Muscle of arm (tissue), 12 donors: ENCODE results near the gene TIAM1. TPM values are rescaled to one million over a fixed set of nuclear protein-coding genes. Genes with fewer than 3 reads are reported as not detected.
A peak's percentile ranks its signal among the peaks of the same experiment; 100 is the strongest.

Experiments used
- DNase-seq: peaks from one replicate; pipeline ENCODE4 v3.0.0-alpha.2; 2013
- polyA plus RNA-seq, 12 donors: library from polyadenylated mRNA; unstranded; fragments of 120-200 nt; gene quantifications; one replicate each; pipeline ENCODE4 v1.2.1, GENCODE V29; 2013; ENCODE audit not compliant: insufficient read length in 12 of 12

The TIAM1 gene
- polyA plus RNA-seq, 12 donors: 8.7 to 27.6 (median 11.9) TPM; not detected in 1

DNA sequence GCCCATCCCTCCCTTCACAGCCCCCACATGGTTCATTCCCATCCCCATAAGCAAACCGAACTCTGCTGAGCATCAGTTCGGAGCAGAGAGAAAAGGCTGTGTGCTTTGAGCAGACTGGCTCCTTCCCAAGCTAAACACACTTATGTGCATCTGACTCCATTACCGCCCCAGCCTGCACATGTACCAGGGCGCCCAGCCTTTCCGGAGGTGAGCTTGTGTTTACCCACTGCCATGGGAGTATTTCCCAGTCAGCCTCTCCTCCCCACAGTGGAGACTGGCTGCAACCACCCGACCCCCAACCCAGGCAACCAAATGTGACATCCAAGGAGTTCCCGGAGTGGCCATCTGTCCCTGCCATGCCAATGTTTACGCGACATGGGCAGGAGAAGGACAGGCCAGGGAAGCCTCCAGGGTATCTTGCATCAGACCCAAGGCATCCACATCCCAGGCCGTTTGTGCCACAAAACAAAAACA is 9.4 kb downstream of the TIAM1 start:
- DNase-seq: no peak

DNA sequence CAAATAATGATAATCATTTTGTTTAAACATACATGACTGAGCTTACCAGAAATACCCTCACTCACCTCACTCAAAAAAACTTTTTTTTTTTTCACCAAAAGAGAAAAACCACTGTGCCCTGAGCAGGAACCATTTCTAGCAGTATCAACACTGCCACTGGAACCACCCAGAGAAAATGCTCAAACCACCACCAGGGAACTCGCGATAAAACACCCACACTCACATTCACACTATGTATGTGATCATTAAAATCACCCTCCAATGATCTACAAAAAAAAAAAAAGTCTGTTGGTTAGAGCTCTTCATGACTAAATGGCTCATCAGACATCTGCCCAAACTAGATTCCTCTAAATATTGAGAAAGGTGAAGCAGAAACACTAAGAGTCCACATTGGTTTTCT is 11.5 kb downstream of the TIAM1 start:
- no peak for DNase-seq

DNA sequence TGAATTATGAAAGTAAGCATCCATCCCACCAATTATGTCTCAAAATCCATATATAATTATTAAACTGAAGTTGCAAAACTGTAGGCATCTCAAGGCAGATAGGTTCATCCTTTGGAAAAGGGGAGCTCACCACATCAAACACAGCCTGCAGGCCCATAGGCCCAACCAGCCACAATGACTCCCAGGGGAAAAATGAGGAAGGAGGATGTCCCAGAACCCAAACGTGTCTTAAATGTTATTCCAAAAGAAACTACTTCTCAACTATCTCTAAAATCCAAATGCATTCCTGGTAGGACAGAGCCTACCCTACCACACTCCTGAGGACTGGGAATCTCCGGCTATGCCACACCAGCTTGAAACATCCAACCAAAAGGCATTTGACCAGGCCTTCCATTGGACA is 12.8 kb downstream of the TIAM1 start:
- DNase-seq: no peak

DNA sequence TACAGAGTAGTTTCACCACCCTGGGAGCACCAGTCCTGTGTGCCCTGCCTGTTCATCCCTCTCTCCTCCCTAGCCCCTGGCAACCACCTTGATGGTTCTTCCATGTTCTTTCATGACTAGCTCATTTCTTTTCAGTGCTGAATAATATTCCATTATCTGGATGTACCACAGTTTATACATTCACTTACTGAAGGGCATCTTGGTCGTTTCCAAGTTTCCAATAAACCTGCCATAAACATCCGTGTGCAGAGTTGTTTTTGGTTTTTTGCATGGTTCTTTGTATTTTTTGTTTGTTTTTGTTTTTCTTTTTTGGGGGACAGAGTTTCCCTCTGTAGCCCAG is 13.9 kb downstream of the TIAM1 start:
- no peak for DNase-seq

DNA sequence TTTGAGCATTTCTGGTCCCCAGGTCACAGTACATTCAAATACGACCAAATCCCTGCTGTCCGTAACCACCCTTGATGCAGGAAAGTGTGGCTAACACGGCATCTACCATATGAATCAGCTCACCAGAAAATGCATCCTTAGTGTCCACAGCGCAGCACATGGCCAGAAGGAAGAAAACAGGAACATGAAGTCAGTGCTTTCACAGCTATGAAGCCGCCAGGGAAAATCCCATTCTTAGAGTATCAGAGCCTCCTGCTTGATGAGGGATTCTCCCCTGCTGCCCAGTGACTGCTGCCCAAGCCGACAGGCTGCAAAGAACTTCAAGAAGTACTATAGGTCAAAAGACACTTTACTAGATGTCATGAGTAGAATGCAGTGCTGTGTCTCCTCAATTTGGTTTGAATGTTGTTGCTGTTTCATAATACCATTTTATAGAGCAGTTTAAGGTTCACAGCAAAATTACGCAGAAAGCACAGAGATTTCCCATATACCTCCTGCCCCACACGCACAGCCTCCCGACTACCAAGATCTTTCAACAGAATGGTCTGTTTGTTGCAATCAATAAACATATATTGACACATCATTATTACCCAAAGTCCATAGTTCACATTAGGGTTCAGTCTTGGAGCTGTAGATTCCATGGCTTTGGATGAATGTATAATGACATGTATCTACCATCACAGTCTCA is 14.5 kb downstream of the TIAM1 start:
- no peak for DNase-seq

DNA sequence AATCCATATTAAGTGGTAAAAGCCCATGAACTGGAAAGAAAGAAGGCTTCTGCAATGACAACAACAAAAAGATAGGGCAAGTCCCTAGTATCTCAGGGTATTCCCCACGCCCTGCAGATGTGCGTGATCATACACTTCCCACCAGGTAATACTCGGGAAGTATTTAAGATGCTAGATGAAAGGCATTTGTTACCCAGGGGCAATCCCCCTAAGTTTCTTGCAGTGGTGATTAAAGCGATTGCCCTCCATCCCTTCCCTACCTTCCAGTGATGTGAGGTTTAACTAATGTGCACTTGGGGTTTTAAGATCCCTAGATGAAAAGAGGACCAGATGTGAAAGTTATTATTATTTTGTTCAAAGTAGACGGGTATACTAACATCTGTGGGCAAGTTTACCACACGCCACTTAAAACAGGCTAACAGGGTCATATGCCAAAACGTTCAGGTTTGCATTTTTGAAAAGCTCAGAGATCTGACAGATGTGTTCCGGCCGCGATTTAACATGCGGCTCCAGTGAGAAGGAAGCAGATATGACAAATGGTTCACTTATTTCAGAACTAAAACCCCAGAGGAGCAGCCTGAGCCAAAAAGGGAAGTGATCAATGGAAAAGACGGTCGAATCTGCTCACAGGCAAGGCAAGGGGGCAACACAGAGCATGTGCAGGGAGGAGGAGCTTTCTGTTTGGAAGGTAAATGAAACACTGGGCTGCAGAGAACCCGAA is 17.4 kb downstream of the TIAM1 start:
- peak; percentile 61 for DNase-seq

DNA sequence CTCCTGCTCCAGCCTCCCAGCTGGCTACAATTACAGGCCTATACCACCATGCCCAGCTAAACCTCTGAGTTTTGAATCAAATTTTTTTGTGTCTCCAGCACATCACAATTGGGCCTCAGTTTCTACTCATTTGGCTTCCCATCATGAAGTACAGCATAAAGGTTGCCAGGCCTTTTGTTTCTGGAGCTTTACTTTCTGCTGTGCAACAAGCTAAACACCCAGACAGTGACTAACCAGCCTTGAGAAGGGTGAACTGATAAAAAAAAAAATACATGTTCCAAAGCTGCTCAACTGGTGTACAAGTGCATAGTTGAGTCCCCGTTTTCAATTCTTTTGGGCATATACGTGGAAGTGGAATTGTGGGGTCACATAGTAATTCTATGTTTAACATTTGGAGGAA is 25.1 kb downstream of the TIAM1 start:
- DNase-seq: no peak

DNA sequence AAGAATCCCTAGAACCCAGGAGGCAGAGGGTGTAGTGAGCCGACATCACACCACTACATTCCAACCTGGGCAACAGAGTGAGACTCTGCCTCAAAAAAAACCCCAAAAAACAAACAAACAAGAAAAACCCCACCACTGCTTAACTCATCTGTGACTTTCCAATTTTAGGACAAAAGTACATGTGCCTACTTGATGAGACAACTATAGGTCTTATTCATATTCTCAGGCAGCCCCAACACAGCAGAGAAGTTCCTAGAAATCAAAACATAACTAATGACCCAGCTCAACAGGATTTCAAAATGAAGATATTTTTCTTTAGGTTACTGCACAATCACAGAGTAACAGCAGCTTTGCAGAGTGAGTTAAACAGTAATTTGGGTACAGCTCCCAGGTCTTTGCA is 26.4 kb downstream of the TIAM1 start:
- no peak for DNase-seq

DNA sequence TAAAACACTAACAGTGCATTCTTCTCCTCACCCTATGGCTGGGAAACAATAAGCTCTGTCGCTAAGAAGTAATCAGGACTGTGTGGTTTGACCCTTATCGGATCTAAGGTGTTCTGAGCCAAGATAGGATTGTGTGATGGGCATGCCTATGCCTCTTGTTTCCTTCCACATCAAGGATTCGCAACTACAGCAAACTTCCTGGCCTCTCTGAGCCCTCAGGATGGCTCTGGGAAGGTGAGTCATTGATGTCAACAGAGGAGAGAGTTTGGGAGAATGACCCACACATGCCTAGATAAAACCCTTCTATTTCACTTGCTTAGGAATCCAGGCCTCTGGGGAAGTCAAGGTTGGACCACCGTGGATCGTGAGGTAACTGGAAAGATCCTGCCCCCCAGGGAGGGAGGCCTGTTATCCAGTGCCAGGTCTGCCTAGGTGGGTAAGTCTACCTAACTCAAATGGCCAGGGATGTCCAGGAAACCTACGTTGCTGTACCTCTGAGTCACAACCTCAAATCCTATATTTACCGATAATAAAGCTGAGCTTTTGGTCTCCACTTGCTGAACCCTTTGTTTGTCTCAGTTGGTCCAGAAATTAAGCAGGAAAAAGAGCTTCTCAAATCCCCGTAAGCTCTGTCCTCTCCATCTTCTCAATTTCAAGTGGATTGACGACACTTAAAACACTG is 27.4 kb downstream of the TIAM1 start:
- no peak for DNase-seq

DNA sequence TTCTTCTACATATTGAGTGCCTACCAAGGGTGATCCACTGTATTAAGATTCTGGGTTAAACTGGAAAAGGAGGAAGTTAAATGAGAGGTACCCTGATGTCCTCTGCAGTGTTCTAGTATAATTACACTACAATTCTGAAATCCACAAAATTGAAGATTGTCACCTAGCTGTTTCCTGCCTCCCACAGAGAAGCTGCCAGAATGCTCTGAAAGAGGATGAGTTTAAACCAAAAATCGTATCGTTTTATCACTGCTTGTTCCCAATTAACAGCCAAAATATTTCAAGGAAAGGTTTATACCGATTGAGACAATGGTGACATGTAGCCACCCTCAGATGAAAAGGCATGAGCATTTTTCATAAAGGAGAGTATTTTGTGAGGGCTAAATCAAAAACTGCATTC is 28.0 kb downstream of the TIAM1 start:
- no peak for DNase-seq

DNA sequence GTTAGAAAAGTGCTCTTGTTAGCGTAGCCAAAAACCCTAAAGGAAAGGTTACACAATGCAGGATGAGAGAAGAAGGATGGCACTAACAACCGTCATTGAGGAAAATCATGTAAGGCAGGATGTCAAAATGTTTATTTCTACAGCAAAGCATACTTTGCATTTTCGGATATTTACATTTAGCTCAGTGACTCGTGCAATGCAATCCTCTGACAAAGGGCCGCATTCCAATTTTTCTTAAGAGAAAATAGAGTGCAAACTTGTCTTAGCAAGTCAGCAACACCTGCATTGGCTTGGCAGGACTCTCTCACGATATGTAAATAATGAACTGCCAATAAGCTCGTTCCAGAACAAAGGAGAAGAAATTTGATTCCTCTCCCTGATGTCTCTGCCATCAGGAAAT is 33.3 kb downstream of the TIAM1 start:
- DNase-seq: no peak

DNA sequence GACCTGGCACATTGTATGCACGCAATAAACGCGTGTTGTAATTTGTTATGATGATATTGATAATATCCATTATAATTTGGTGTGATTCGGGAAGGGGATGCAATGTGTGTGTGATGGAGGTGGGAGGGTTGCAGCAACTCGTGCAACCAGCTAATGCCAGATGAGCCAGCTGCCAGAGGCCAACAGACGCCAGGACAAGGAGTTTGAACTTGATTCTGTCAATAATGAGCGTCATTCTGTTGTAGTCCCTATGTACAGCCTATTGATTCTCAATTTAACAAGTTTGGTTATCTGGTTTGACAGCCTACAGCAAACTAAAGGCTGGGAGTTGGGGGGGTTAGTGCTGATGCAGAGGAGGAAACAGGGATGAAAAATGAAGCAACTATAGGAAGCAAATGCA is 35.5 kb downstream of the TIAM1 start:
- no peak for DNase-seq

DNA sequence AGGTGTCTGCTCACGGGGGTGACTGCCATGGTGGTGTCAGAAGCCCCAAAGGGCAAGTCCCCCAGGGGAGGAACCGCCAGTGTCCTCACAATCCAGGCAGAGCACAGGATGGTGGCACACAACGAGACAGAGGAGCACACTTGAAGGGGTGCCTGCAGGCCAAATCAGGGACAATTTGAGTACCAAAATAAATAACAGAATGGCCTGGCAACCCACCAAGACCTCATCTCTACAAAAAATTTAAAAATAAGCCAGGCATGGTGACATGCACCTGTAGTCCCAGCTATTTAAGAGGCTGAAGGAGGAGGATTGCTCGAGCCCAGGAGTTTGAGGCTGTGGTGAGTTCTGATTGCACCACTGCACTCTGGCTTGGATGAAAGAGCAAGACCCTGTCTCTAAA is 38.2 kb downstream of the TIAM1 start:
- DNase-seq: no peak

DNA sequence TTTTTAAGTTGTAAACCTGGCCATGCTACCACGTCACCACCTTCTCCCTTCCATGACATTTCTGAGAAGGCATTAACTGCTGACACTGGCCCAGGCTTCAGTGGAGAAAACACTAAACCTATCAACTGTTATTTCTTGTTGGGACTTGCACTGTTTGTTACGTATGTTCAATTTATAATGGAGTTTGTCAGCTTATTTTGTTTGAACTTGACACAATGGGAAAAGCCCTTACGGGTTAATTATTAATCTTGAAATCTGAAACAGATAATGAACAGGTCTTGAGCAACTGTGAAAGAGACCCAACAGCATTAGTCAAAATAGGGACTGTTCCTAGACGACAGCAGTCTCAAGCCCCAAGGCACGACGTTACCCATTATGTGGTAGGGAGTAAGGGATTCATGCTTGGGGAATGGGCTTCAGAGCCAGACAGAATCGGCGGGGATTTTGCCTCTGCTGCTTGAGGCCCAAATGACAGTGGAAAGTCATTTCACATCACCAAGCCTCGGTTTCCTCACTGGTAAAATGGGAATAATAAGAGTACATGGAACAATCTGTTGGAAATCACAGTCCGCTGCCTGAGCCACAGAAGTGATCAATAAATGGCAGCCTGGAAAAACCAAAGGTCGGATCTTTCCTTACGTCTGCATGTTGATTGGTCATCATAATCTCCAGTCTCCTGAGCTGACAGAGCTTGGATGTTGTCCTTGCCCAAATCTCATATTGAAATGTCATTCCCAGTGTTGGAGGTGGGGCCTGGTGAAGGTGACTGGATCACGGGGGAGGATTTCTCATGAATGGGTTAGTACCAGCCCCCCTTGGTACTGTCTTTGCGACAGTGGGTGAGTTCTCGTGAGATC is 44.5 kb downstream of the TIAM1 start:
- no peak for DNase-seq

DNA sequence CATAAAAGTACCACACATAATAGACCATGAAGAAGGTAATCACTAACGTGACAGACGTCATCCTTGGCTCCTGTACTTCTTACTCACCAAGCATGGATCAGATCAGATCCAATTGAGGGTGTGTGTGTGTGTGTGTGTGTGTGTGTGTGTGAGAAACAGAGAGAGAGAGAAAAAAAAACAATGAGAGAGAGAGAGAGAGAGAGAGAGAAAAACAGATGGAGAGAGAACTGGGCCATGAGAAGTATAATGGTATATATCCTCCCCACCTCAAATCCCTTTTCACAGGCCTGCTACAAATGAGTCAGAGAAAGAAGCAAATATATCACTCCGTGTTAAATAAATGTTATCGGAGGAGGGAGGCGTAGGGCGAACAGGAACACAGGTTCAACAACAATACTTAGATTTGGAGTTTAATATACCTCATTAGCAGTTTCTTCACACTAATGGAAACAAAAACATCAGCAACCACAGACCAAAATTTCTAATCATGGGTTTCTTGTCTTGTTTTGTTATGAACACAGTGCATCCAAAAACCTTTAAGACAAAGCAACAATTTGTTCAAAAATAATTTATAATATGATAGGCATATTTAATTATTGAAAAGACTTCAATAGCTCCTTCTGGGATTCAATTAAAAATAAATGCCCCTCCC is 45.3 kb downstream of the TIAM1 start:
- DNase-seq: no peak

DNA sequence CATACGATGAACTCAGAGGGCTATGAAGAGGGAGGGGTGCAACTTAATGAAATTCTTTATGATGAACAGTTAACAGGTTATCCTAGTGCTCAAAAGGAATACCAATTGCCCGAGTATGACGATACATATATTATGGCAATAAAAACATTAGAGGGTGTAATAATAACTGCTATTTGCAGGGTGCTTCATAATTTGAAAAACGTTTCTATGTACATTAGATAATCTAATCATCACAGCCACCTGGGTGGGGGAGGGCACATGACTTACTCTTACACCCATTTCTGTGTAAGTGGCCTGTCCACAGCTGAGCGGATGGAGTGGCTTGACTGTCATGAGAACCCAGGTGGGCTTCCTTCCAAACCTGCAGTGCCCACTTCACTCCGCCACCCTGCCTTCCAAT is 46.3 kb downstream of the TIAM1 start:
- no peak for DNase-seq

DNA sequence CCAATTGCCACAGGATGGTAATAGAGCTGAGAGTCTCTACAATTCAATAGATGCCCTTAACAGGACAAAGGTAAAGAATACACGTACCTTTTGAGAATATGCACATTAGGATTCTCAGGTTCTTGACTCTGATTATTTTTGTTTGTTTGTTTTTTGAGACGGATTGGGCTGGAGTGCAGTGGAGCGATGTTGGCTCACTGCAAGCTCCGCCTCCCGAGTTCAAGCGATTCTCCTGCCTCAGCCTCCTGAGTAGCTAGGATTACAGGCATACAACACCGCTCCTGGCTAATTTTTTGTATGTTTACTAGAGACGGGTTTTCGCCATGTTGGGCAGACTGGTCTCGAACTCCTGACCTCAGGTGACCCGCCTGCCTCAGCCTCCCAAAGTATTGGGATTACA is 48.4 kb downstream of the TIAM1 start:
- DNase-seq: no peak

DNA sequence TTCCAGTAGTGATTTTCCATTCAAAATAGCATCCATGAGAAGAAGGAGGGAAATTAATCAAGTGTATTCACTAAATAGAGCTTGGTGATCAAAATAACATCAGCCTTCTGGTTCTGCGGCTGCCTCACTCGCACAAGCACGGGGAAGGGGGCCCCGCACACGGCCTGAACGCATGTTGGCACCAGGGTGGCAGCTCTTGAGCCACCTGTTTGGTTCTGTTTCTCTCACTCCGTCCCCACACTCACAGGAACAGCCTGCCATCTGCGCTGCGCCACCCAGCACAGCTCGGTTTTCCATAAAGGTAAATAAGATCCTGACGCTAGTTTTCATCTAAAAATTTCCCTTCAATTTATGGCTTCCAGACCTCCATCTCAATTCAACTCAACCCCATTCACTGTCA is 49.4 kb downstream of the TIAM1 start:
- DNase-seq: no peak

DNA sequence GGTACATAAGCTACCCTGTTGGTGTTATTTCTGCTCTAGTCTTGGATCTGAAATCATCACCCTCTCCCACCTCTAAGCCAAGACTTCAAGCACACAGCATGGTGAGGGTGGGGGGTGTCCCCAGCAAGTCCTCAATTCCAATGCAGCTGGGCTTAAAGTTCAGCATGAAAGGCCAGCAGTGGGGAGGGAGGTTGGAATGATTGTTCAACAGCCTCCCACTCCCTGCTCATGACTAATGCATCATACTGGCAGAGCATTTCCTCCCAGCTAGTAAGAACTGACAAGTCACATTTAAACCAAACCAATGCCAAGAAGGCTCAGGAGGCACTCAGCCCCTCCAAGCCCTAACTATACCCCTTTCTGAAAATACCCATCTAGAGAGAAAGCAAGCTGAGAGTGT is 50.1 kb downstream of the TIAM1 start:
- DNase-seq: no peak

DNA sequence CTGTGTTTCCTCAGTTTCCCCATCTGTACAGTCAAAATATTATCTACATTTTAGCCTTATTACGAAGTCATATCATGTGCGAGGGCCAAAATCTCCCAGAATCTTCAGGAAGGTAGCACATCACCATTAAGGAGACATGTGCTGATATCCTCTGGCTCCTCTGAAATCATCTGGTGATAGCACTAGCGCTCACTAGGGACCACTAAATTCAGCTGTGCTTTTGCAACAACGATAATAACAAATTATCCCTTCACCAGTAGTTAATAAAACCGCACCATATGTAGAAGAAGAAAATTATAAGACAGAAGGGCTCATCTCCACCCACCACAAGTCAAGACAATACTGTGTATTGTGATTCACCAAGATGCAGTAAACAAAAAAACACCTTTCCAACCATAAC is 53.3 kb downstream of the TIAM1 start:
- DNase-seq: no peak

DNA sequence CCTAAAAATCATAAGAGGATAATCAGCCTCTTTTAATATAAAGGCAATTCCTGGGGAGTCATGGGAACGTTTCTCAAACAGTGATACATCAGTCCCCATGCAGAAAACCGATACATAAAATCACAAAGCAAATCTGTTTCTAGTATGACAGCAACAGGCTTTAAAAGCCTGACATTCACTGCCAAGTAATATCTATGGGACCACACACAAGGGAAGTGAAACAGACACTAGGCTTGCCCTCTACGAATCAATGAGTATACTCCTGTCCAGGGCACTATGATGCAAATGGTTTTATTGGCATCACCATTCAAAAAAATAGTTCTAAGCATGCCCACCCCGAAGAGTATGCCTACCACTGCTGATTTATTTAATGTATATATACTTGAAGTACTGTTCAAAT is 54.4 kb downstream of the TIAM1 start:
- no peak for DNase-seq

DNA sequence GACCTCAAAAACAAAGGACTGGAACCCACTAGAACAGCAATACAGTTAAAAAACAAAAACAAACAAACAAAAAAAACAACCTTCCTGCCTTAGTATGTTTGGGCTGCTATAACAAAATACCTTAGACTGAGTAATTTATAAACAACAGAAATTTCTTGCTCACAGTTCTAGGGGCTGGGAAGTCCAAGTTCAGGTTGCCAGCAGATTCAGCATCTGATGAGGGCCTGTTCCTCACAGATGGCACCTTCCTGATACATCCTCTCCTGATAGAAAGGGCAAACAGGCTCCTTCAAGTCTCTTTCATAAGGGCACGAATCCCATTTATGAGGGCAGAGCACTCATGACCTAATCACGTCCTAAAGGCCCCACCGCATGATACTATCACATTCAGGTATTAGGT is 55.9 kb downstream of the TIAM1 start:
- DNase-seq: no peak
